HepG2 (cell line): ENCODE results near the gene AP3M1. TPM values are rescaled to one million over a fixed set of nuclear protein-coding genes. Genes with fewer than 3 reads are reported as not detected.

Experiments
- AGO1 ChIP-seq: fragments of 200-400 bp; formaldehyde crosslinking; IDR thresholded peaks from 2 replicates; pipeline ENCODE4 v1.6.1; 2017; ENCODE audit warnings: mild to moderate bottlenecking, low read depth, low read length, moderate library complexity; ENCODE audit not compliant: poor library complexity, severe bottlenecking
- CEBPG ChIP-seq: IDR thresholded peaks from 2 replicates; pipeline ENCODE4 v1.6.1; 2016
- GATAD1 ChIP-seq: IDR thresholded peaks from 2 replicates; pipeline ENCODE4 v1.6.1; 2016; ENCODE audit warnings: missing genetic modification reagents, missing compliant biosample characterization
- HOXA9 ChIP-seq: sonication (generic); formaldehyde crosslinking; IDR thresholded peaks from 2 replicates; pipeline ENCODE4 v1.8.1; 2022; ENCODE audit warnings: missing genetic modification reagents, mild to moderate bottlenecking, moderate library complexity, borderline replicate concordance
- KLF9 ChIP-seq: IDR thresholded peaks from 2 replicates; pipeline ENCODE4 v1.6.1; 2016; ENCODE audit warnings: low read depth
- POLR2AphosphoS5 ChIP-seq: IDR thresholded peaks from 2 replicates; pipeline ENCODE4 v1.6.1; 2012; ENCODE audit warnings: low read depth, low read length
- SAP130 ChIP-seq: IDR thresholded peaks from 2 replicates; pipeline ENCODE4 v1.6.1; 2016; ENCODE audit warnings: low read depth
- TFAP4 ChIP-seq: sonication (generic); IDR thresholded peaks from 2 replicates; pipeline ENCODE4 v1.6.1; 2016; ENCODE audit warnings: low read depth, borderline replicate concordance
- TFDP2 ChIP-seq: sonication (generic); formaldehyde crosslinking; IDR thresholded peaks from 2 replicates; pipeline ENCODE4 v1.4.0; 2020; ENCODE audit warnings: missing genetic modification reagents
- ZNF138 ChIP-seq: sonication (generic); formaldehyde crosslinking; IDR thresholded peaks from 2 replicates; pipeline ENCODE4 v1.5.0; 2020; ENCODE audit warnings: mild to moderate bottlenecking, low read depth, missing genetic modification reagents
- ZNF232 ChIP-seq: sonication (generic); formaldehyde crosslinking; IDR thresholded peaks from 2 replicates; pipeline ENCODE4 v1.4.0; 2020; ENCODE audit warnings: missing genetic modification reagents, borderline replicate concordance
- ZNF264 ChIP-seq: sonication (generic); formaldehyde crosslinking; IDR thresholded peaks from 2 replicates; pipeline ENCODE4 v1.4.0; 2020; ENCODE audit warnings: missing genetic modification reagents
- ZNF563 ChIP-seq: sonication (generic); formaldehyde crosslinking; IDR thresholded peaks from 2 replicates; pipeline ENCODE4 v1.8.0; 2022; ENCODE audit warnings: mild to moderate bottlenecking, moderate library complexity, missing genetic modification reagents
- ZNF740 ChIP-seq: sonication (generic); formaldehyde crosslinking; IDR thresholded peaks from 2 replicates; pipeline ENCODE4 v1.4.0; 2020; ENCODE audit warnings: missing genetic modification reagents
- ZNF772 ChIP-seq: sonication (generic); formaldehyde crosslinking; IDR thresholded peaks from 2 replicates; pipeline ENCODE4 v1.5.0; 2020; ENCODE audit warnings: mild to moderate bottlenecking, missing genetic modification reagents
- ZSCAN12 ChIP-seq: sonication (generic); formaldehyde crosslinking; IDR thresholded peaks from 2 replicates; pipeline ENCODE4 v1.9.0; 2021; ENCODE audit warnings: mild to moderate bottlenecking, missing genetic modification reagents
- polyA plus RNA-seq, 8 experiments: library from polyadenylated mRNA; depleted of rRNA in 3 of 8; stranded (reverse) in 7 of 8; unstranded in 1 of 8; fragments of >200 nt; fragmentation: Illumina TruSeq in 4 of 8; extraction: Trizol in 4 of 8; gene quantifications; 2 replicates each; pipeline versions ENCODE4 v1.2.1 to v1.2.3, GENCODE V29; 2011 to 2016; ENCODE audit warnings: low read depth in 4 of 8, missing spikeins in 1 of 8, mixed read lengths in 1 of 8; ENCODE audit not compliant: insufficient read depth in 1 of 8
- total RNA-seq, 5 experiments: library from RNA; depleted of rRNA; stranded (reverse); fragments of >200 nt; fragmentation: Illumina TruSeq; extraction: Trizol; gene quantifications; 2 replicates each; pipeline ENCODE4 v1.2.3, GENCODE V29; 2016; ENCODE audit warnings: low read depth in 1 of 5
- TF ChIP-seq, protein P1 (sequence below): sonication (generic); formaldehyde crosslinking; IDR thresholded peaks from 2 replicates; pipeline ENCODE4 v1.5.1; 2020; ENCODE audit warnings: missing genetic modification reagents, mild to moderate bottlenecking, borderline replicate concordance
- TF ChIP-seq, protein P2 (sequence below): IDR thresholded peaks from 2 replicates; pipeline ENCODE4 v1.6.1; 2016; ENCODE audit warnings: missing compliant biosample characterization, missing genetic modification reagents, borderline replicate concordance
- TF ChIP-seq, protein P3 (sequence below): sonication (generic); formaldehyde crosslinking; IDR thresholded peaks from 2 replicates; pipeline ENCODE4 v1.5.0; 2020; ENCODE audit warnings: mild to moderate bottlenecking, low read depth, missing genetic modification reagents, borderline replicate concordance

AP3M1 gene
- total and polyA plus RNA-seq, 2 of the 13 experiments (the other 11 are each of a cell fraction or from before 2014, with no cell fraction given): 29.0 to 31.6 TPM

GRCh38 chr10:74150204-74150989 lies at the start of gene AP3M1 (continued):
- TF ChIP-seq HOXA9 (CRISPR knock-in tag) (no peak), TFAP4 (peak; percentile 56; the same call in 1 of the 2 replicates), ZNF772 (CRISPR knock-in tag) (peak; percentile 59), POLR2AphosphoS5 (peak; percentile 57; the same call in 1 of the 2 replicates), CEBPG (CRISPR knock-in tag) (no peak), KLF9 (CRISPR knock-in tag) (0 out of 2 replicates have a peak, but pooled peaks have one; percentile 11), ZNF264 (CRISPR knock-in tag) (0 out of 2 replicates have a peak, but pooled peaks have one; percentile 55), ZNF740 (CRISPR knock-in tag) (peak; percentile 99), ZNF232 (CRISPR knock-in tag) (0 out of 2 replicates have a peak, but pooled peaks have one; percentile 39), ZNF138 (peak; percentile 48; the same call in 1 of the 2 replicates), TFDP2 (peak; percentile 13; the same call in 1 of the 2 replicates), SAP130 (CRISPR knock-in tag) (peak; percentile 45; the same call in 1 of the 2 replicates), ZSCAN12 (0 out of 2 replicates have a peak, but pooled peaks have one; percentile 31), GATAD1 (CRISPR knock-in tag) (peak; percentile 82; the same call in 1 of the 2 replicates), AGO1 (peak; percentile 9), ZNF563 (CRISPR knock-in tag) (no peak)
- TF ChIP-seq, protein P1, sequence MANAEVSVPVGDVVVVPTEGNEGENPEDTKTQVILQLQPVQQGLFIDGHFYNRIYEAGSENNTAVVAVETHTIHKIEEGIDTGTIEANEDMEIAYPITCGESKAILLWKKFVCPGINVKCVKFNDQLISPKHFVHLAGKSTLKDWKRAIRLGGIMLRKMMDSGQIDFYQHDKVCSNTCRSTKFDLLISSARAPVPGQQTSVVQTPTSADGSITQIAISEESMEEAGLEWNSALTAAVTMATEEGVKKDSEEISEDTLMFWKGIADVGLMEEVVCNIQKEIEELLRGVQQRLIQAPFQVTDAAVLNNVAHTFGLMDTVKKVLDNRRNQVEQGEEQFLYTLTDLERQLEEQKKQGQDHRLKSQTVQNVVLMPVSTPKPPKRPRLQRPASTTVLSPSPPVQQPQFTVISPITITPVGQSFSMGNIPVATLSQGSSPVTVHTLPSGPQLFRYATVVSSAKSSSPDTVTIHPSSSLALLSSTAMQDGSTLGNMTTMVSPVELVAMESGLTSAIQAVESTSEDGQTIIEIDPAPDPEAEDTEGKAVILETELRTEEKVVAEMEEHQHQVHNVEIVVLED (CRISPR knock-in tag): 0 out of 2 replicates have a peak, but pooled peaks have one; percentile 47
- TF ChIP-seq, protein P2, sequence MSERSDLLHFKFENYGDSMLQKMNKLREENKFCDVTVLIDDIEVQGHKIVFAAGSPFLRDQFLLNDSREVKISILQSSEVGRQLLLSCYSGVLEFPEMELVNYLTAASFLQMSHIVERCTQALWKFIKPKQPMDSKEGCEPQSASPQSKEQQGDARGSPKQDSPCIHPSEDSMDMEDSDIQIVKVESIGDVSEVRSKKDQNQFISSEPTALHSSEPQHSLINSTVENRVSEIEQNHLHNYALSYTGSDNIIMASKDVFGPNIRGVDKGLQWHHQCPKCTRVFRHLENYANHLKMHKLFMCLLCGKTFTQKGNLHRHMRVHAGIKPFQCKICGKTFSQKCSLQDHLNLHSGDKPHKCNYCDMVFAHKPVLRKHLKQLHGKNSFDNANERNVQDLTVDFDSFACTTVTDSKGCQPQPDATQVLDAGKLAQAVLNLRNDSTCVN (CRISPR knock-in tag): 0 out of 2 replicates have a peak, but pooled peaks have one; percentile 17
- TF ChIP-seq, protein P3, sequence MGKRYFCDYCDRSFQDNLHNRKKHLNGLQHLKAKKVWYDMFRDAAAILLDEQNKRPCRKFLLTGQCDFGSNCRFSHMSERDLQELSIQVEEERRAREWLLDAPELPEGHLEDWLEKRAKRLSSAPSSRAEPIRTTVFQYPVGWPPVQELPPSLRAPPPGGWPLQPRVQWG (CRISPR knock-in tag): no peak
